GM23338 (cell line): ENCODE results near the gene ETV4. TPM values are rescaled to one million over a fixed set of nuclear protein-coding genes. Genes with fewer than 3 reads are reported as not detected.

Experiments used
- ATAC-seq: fragments of 200-7000 bp; cut with Tn5 transposase; 3 replicates; pipeline ENCODE4 v1.9.1; 2020
- DNase-seq: peaks from one replicate; pipeline ENCODE4 v3.0.0-alpha.2; 2015; ENCODE audit warnings: low spot score
- H2AFZ ChIP-seq: fragments of 200-600 bp; sonication (generic); 2 replicates; pipeline ENCODE4 v1.8.0; 2016; ENCODE audit warnings: antibody characterized with exemption, mild to moderate bottlenecking, moderate library complexity
- H3F3A ChIP-seq: fragments of 200-600 bp; sonication (generic); replicated peaks from 2 replicates; pipeline ENCODE4 v1.8.0; 2017; ENCODE audit warnings: antibody characterized with exemption, mixed run types, low read depth
- H3K27ac ChIP-seq: fragments of 200-600 bp; sonication (generic); 2 replicates; pipeline ENCODE4 v1.6.1; 2016; ENCODE audit warnings: low read depth
- H3K27me3 ChIP-seq: fragments of 200-600 bp; sonication (generic); 2 replicates; pipeline ENCODE4 v1.8.0; 2016; ENCODE audit warnings: mild to moderate bottlenecking, mixed run types, moderate library complexity; ENCODE audit not compliant: insufficient read depth
- H3K36me3 ChIP-seq: fragments of 200-600 bp; sonication (generic); 2 replicates; pipeline ENCODE4 v1.8.0; 2016; ENCODE audit warnings: mild to moderate bottlenecking; ENCODE audit not compliant: insufficient read depth
- H3K4me1 ChIP-seq: fragments of 200-600 bp; sonication (generic); 2 replicates; pipeline ENCODE4 v1.8.0; 2016; ENCODE audit warnings: mild to moderate bottlenecking, moderate library complexity; ENCODE audit not compliant: insufficient read depth
- H3K4me2 ChIP-seq: fragments of 200-600 bp; sonication (generic); 2 replicates; pipeline ENCODE4 v1.7.1; 2017; ENCODE audit warnings: mixed run types
- H3K4me3 ChIP-seq: fragments of 200-600 bp; sonication (generic); 2 replicates; pipeline ENCODE4 v1.6.1; 2016; ENCODE audit warnings: mixed run types
- H3K79me2 ChIP-seq: fragments of 200-600 bp; sonication (generic); replicated peaks from 2 replicates; pipeline ENCODE4 v1.8.0; 2017; ENCODE audit warnings: mild to moderate bottlenecking; ENCODE audit not compliant: insufficient read depth
- H3K9me2 ChIP-seq: fragments of 200-600 bp; sonication (generic); 2 replicates; pipeline ENCODE4 v1.8.0; 2017; ENCODE audit not compliant: insufficient read depth
- H4K20me1 ChIP-seq: fragments of 200-600 bp; sonication (generic); replicated peaks from 2 replicates; pipeline ENCODE4 v1.8.0; 2017; ENCODE audit warnings: mild to moderate bottlenecking; ENCODE audit not compliant: insufficient read depth
- H3K27ac Mint-ChIP-seq: 2 replicates; pipeline ENCODE4 v1.8.0; 2020; ENCODE audit warnings: inconsistent platforms, mild to moderate bottlenecking, moderate library complexity, mixed read lengths
- H3K27me3 Mint-ChIP-seq: 3 replicates; pipeline ENCODE4 v1.8.0; 2022; ENCODE audit warnings: low read depth, mild to moderate bottlenecking, moderate library complexity, mixed read lengths, inconsistent platforms; ENCODE audit not compliant: insufficient read depth, poor library complexity
- H3K36me3 Mint-ChIP-seq: 3 replicates; pipeline ENCODE4 v1.8.0; 2021; ENCODE audit warnings: low read depth, mild to moderate bottlenecking, inconsistent platforms, moderate library complexity, mixed read lengths
- H3K4me1 Mint-ChIP-seq: 3 replicates; pipeline ENCODE4 v1.8.0; 2020; ENCODE audit warnings: mild to moderate bottlenecking, inconsistent platforms, mixed read lengths
- H3K4me3 Mint-ChIP-seq: 3 replicates; pipeline ENCODE4 v1.8.0; 2021; ENCODE audit warnings: moderate library complexity, mild to moderate bottlenecking, inconsistent platforms, mixed read lengths
- H3K9me3 Mint-ChIP-seq: 3 replicates; pipeline ENCODE4 v1.8.0; 2020; ENCODE audit warnings: moderate library complexity, mild to moderate bottlenecking, inconsistent platforms, mixed read lengths
- CREB1 ChIP-seq: fragments of 250-450 bp; sonication (Bioruptor Pico); IDR thresholded peaks from 2 replicates; pipeline ENCODE4 v1.5.0; 2020; ENCODE audit warnings: low read depth, mild to moderate bottlenecking, moderate library complexity
- CTCF ChIP-seq, 2 experiments: fragments of 200-600 bp in 1 of 2; sonication (generic) in 1 of 2; conservative IDR thresholded peaks; 2 replicates each; pipeline versions ENCODE4 v1.5.1 to v1.6.1; 2016 to 2017; ENCODE audit warnings: antibody characterized with exemption in 2 of 2, low read depth in 2 of 2, mild to moderate bottlenecking in 2 of 2, moderate library complexity in 1 of 2
- EZH2 ChIP-seq: fragments of 200-600 bp; sonication (generic); IDR thresholded peaks from one replicate; pipeline ENCODE4 v1.8.0; 2017; ENCODE audit warnings: antibody characterized with exemption, mild to moderate bottlenecking, low read depth; ENCODE audit not compliant: unreplicated experiment
- JUNB ChIP-seq: IDR thresholded peaks from one replicate; pipeline ENCODE4 v1.6.1; 2016; ENCODE audit warnings: antibody characterized with exemption; ENCODE audit not compliant: unreplicated experiment
- NANOG ChIP-seq: IDR thresholded peaks from 2 replicates; pipeline ENCODE4 v1.6.1; 2016; ENCODE audit warnings: antibody characterized with exemption, borderline replicate concordance
- STAT1 ChIP-seq: IDR thresholded peaks from one replicate; pipeline ENCODE4 v1.6.1; 2016; ENCODE audit warnings: antibody characterized with exemption; ENCODE audit not compliant: unreplicated experiment
- ZNF331 ChIP-seq: fragments of 250-450 bp; sonication (Bioruptor Pico); IDR thresholded peaks from 2 replicates; pipeline ENCODE4 v1.5.0; 2020; ENCODE audit warnings: low read depth, mild to moderate bottlenecking, moderate library complexity
- ZNF462 ChIP-seq: fragments of 250-450 bp; sonication (Bioruptor Pico); IDR thresholded peaks from 2 replicates; pipeline ENCODE4 v1.5.0; 2020; ENCODE audit warnings: mild to moderate bottlenecking, moderate library complexity
- polyA plus RNA-seq: library from polyadenylated mRNA; unstranded; fragments of >200 nt; fragmentation: Nextera tagmentation; extraction: Ambion mirVana; gene quantifications from 2 replicates; pipeline ENCODE4 v1.2.1, GENCODE V29; 2016
- total RNA-seq: library from RNA; depleted of rRNA; stranded (reverse); fragments of >200 nt; shearing (Covaris generic); gene quantifications from 2 replicates; pipeline ENCODE4 v1.2.3, GENCODE V29; 2014
- TF ChIP-seq, protein P1 (sequence below): IDR thresholded peaks from one replicate; pipeline ENCODE4 v1.6.1; 2018; ENCODE audit warnings: antibody characterized with exemption; ENCODE audit not compliant: unreplicated experiment
- TF ChIP-seq, protein P2 (sequence below): IDR thresholded peaks from 2 replicates; pipeline ENCODE4 v1.6.1; 2016; ENCODE audit warnings: antibody characterized with exemption

The ETV4 gene
- total and polyA plus RNA-seq, 2 experiments from 2014 or later: 97.2 to 149 TPM

DNA sequence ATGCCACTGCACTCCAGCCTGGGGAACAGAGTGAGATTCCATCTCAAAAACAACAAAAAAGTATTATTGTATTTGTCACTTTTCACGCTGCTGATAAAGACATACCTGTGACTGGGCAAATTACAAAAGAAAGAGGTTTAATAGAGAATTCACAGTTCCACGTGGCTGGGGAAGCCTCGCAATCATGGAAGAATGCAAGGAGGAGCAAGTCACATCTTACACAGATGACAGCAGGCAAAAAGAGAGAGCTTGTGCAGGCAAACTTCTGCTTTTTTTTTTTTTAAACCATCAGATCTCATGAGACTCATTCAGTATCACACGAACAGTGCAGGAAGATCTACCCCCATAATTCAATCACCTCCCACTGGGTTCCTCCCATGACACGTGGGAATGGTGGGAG, 41.5 kb upstream of the ETV4 start:
- peaks cover 5% of the 10 kb centered on the region for H3K4me1 ChIP-seq
- H3K27me3 ChIP-seq: no peaks in the 10 kb centered on the region
- DNase-seq (no peak), ATAC-seq (no peak)
- H3F3A ChIP-seq: 0 out of 2 replicates have a peak, but pooled peaks cover 6% of the 10 kb centered on the region
- Mint-ChIP-seq H3K27me3 (peaks cover 10% of the 10 kb centered on the region), H3K4me1 (peaks cover 16% of the 10 kb centered on the region), H3K4me3 (no peak overlapping the region), H3K36me3 (no peaks in the 10 kb centered on the region), H3K27ac (no peak overlapping the region), H3K9me3 (no peaks in the 10 kb centered on the region; the same call in 2 of the 3 replicates)
- no peaks in the 10 kb centered on the region for H3K36me3 ChIP-seq
- H3K4me2 ChIP-seq: no peak overlapping the region
- no peak overlapping the region for H2AFZ ChIP-seq
- no peak overlapping the region for H3K4me3 ChIP-seq
- no peaks in the 10 kb centered on the region for H3K79me2 ChIP-seq
- H3K27ac ChIP-seq: no peak overlapping the region
- no peaks in the 10 kb centered on the region for H4K20me1 ChIP-seq
- TF ChIP-seq STAT1 (no peak), CTCF (conservative IDR thresholded peaks at IDR 0.05; ENCODE audit: low read depth in 2 of 2) (no peak), CREB1 (CRISPR knock-in tag) (no peak), NANOG (no peak), EZH2 (no peak), ZNF331 (CRISPR knock-in tag) (no peak), JUNB (no peak), ZNF462 (CRISPR knock-in tag) (no peak)
- TF ChIP-seq, protein P1, sequence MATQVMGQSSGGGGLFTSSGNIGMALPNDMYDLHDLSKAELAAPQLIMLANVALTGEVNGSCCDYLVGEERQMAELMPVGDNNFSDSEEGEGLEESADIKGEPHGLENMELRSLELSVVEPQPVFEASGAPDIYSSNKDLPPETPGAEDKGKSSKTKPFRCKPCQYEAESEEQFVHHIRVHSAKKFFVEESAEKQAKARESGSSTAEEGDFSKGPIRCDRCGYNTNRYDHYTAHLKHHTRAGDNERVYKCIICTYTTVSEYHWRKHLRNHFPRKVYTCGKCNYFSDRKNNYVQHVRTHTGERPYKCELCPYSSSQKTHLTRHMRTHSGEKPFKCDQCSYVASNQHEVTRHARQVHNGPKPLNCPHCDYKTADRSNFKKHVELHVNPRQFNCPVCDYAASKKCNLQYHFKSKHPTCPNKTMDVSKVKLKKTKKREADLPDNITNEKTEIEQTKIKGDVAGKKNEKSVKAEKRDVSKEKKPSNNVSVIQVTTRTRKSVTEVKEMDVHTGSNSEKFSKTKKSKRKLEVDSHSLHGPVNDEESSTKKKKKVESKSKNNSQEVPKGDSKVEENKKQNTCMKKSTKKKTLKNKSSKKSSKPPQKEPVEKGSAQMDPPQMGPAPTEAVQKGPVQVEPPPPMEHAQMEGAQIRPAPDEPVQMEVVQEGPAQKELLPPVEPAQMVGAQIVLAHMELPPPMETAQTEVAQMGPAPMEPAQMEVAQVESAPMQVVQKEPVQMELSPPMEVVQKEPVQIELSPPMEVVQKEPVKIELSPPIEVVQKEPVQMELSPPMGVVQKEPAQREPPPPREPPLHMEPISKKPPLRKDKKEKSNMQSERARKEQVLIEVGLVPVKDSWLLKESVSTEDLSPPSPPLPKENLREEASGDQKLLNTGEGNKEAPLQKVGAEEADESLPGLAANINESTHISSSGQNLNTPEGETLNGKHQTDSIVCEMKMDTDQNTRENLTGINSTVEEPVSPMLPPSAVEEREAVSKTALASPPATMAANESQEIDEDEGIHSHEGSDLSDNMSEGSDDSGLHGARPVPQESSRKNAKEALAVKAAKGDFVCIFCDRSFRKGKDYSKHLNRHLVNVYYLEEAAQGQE: no peak
- TF ChIP-seq, protein P2, sequence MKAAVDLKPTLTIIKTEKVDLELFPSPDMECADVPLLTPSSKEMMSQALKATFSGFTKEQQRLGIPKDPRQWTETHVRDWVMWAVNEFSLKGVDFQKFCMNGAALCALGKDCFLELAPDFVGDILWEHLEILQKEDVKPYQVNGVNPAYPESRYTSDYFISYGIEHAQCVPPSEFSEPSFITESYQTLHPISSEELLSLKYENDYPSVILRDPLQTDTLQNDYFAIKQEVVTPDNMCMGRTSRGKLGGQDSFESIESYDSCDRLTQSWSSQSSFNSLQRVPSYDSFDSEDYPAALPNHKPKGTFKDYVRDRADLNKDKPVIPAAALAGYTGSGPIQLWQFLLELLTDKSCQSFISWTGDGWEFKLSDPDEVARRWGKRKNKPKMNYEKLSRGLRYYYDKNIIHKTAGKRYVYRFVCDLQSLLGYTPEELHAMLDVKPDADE: no peak
- H3K9me2 ChIP-seq: no peaks in the 10 kb centered on the region
